ENCODE measurements around the gene MPDU1.

Gene MPDU1

DNA sequence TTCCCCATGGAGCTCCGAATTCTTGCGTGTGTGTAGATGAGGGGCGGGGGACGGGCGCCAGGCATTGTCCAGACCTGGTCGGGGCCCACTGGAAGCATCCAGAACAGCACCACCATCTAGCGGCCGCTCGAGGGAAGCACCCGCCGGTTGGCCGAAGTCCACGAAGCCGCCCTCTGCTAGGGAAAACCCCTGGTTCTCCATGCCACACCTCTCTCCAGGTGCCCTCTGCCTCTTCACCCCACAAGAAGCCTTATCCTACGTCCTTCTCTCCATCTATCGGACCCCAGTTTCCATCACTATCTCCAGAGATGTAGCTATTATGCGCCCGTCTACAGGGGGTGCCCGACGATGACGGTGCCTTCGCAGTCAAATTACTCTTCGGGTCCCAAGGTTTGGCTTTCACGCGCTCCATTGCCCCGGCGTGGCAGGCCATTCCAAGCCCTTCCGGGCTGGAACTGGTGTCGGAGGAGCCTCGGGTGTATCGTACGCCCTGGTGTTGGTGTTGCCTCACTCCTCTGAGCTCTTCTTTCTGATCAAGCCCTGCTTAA, 22.6 kb upstream of the MPDU1 start:
- DNase-seq = peak; percentile 91

- peak; percentile 80 for DNase-seq
These were observed 22.0 kb upstream of the MPDU1 start, which contains the start of gene SENP3 for GRCh38 chr17:7561589-7562207. Gene SENP3 (plus strand): TSS chr17:7561919. CDS start chr17:7563077, 1,158 bp downstream.

DNA sequence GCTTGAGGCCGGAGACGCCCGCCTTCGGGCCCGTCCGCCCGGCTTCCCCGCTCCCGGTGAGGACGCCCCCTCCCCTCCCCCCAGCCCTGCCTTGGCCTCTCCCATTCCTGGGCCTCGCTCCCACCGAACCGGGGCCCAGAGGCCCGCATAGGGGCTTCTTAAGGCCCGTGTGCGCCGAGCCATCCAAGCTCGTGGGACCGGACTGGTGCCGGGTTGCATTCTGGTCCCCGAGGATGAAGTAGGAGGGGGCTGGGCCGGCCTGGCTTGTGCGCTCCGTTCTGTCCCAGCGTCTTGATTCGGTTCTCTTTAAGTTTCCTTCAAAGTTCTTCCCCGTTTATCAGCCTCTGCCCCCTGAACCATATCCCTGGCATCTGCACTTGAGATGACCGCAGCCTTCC, 21.4 kb upstream of the MPDU1 start:
- DNase-seq = no peak

- no peak for DNase-seq
These were observed 20.4 kb upstream of the MPDU1 start for GRCh38 chr17:7563115-7563869.

- no peak for DNase-seq
These were observed 14.1 kb upstream of the MPDU1 start for GRCh38 chr17:7569571-7569970.

DNA sequence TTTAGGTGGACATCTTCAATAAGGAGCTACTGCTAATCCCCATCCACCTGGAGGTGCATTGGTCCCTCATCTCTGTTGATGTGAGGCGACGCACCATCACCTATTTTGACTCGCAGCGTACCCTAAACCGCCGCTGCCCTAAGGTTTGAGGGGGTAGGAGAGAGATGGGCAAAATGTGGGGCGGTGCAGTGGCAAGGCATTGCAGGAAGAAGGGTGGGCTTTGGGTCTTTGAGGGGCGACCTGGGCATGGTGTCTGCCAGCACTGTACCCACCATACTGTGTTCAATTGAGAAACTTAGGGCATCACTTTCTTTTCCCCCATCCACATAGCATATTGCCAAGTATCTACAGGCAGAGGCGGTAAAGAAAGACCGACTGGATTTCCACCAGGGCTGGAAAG, 13.3 kb upstream of the MPDU1 start:
- no peak for DNase-seq

GRCh38 chr17:7572338-7572587, 11.4 kb upstream of the MPDU1 start:
- no peak for DNase-seq

DNA sequence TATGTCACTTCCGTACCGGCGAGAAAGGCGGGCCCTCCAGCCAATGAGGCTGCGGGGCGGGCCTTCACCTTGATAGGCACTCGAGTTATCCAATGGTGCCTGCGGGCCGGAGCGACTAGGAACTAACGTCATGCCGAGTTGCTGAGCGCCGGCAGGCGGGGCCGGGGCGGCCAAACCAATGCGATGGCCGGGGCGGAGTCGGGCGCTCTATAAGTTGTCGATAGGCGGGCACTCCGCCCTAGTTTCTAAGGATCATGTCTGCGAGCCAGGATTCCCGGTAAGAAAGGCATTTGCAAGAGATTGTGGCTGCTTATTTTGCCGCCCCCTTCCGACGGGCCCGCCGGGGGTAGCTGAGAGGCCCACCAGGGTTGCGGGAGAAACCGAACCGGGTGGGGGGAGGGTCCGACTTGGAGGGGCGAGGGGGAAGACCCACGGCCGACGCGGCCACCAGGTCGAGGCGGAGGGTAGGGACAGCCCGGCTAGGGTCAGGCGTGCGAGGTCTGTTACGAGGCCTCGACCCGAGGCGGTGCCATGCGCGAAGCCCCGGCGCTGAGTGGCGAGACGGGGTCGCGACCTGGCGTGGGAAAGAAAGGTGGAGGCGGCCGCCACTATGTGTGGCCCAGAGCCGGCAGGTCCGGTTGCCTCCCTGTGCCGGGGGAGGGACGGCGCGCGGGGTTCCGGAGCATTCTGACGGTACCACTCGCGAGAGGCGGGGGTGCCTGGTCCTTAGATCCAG, 10.9 kb upstream of the MPDU1 start:
- peak; percentile 98 for DNase-seq

GRCh38 chr17:7573324-7574080, 10.2 kb upstream of the MPDU1 start:
- DNase-seq = peak; percentile 86

- DNase-seq = no peak
These were observed 9.3 kb upstream of the MPDU1 start for GRCh38 chr17:7574176-7574953.

DNA sequence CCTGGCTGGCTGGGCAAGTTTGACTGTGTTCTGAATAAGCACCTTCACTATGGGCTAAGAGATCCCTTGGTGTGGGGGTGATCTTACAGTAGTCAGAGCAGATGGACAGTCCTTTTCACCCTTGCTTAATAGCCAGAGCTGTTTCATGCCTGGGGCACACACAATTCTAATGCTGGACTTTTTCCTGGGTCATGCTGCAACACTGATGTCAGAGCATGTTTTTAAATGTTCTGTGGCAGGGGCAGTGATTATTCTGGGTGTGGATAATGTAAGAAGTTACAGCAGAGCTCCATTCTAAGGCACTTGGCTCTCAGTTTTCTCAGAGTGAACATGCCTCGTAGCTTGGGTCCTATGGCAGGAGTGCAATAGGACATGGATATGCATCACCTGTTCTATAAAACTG, 8.2 kb upstream of the MPDU1 start:
- DNase-seq = no peak

DNA sequence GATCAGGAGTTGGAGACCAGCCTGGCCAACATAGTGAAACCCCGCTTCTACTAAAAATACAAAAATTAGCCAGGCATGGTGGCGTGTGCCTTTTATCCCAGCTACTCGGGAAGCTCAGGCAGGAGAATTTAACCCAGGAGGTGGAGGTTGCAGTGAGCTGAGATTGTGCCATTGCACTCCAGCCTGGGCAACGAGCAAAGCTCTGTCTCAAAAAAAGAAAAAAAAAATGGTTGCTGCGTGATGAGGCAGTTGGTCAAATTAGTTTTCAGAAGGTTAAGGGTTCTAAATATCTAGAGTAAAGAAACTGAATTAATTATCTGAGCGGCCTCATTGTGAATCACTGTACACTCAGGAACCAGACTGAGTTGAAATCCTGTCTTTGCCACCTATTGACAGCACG, 7.7 kb upstream of the MPDU1 start:
- DNase-seq = no peak

GRCh38 chr17:7576432-7576937, 7.2 kb upstream of the MPDU1 start:
- DNase-seq = no peak

DNA sequence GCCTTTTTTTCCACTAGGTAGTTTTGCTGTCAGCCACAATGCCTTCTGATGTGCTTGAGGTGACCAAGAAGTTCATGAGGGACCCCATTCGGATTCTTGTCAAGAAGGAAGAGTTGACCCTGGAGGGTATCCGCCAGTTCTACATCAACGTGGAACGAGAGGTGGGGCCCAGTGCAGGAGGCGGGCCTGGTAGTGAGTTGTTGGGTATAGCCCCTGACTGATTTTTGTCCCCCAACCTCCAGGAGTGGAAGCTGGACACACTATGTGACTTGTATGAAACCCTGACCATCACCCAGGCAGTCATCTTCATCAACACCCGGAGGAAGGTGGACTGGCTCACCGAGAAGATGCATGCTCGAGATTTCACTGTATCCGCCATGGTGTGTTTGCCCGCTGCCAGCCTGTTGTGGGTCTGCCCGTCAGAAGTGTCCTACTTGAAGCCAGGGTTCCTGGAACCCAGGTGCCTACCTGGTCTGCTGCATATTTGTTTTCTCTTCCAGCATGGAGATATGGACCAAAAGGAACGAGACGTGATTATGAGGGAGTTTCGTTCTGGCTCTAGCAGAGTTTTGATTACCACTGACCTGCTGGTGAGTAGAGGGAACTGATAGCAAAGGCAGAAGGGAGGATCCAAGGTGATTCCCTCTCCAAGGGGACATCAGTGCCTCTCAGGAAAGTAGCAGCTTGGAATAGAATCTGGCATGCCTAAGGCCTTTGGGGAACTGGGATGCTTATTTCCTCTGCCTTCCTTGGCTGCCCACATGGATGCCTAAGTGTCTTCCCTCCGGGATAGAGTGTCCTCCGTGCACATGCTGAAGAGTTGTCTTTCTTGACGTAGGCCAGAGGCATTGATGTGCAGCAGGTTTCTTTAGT, 6.1 kb upstream of the MPDU1 start:
- DNase-seq = no peak

DNA sequence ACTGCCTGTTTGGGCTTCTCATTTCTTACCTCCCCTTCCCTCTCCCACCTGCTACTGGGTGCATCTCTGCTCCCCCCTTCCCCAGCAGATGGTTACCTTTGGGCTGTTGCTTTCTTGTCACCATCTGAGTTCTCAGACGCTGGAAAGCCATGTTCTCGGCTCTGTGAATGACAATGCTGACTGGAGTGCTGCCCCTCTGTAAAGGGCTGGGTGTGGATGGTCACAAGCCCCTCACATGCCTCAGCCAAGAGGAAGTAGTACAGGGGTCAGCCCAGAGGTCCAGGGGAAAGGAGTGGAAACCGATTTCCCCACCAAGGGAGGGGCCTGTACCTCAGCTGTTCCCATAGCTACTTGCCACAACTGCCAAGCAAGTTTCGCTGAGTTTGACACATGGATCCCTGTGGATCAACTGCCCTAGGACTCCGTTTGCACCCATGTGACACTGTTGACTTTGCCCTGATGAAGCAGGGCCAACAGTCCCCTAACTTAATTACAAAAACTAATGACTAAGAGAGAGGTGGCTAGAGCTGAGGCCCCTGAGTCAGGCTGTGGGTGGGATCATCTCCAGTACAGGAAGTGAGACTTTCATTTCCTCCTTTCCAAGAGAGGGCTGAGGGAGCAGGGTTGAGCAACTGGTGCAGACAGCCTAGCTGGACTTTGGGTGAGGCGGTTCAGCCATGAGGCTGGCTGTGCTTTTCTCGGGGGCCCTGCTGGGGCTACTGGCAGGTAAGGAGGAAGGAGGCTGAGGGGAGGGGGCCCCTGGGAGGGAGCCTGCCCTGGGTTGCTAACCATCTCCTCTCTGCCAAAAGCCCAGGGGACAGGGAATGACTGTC, 4.4 kb upstream of the MPDU1 start, which contains the start of gene CD68:
TSS of gene CD68 (plus strand) at position 638 of the 833 bp plus-strand sequence. CDS start at position 678, 40 bp downstream.
- no peak for DNase-seq

- DNase-seq = no peak
These were observed 3.6 kb upstream of the MPDU1 start for GRCh38 chr17:7579834-7580603.

DNA sequence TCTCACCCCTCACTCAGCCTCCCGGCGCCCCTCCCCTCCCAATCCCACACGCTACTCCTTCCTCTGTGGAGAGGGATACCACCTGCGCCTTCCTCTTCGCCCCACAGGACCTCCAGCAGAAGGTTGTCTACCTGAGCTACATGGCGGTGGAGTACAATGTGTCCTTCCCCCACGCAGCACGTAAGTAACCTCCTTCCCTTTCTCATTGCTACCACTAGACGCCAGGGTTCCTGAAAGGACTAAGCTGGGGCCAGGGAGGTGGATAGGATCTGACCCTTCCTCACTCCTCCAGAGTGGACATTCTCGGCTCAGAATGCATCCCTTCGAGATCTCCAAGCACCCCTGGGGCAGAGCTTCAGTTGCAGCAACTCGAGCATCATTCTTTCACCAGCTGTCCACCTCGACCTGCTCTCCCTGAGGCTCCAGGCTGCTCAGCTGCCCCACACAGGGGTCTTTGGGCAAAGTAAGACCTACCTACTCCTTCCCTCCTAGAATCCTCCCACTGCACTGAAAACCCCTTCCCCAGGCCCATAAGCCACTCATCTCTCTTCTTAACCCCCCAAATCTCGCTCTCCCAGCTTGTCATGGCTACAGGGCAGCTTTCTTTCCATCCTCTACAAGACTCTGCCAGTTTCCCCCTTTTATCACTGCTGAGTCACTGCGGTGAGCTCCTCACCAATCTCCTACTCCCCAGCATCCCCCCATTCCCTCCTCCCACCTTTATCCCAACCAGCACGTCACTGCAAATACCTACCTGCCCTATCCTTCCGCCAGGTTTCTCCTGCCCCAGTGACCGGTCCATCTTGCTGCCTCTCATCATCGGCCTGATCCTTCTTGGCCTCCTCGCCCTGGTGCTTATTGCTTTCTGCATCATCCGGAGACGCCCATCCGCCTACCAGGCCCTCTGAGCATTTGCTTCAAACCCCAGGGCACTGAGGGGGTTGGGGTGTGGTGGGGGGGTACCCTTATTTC, 2.8 kb upstream of the MPDU1 start:
- DNase-seq = no peak

All from NCI-H748 treated with DMSO at 0.1 percent for 48 hours (cell line).